HG03521 (cell line): Measurements from ENCODE around the gene LTN1.
A peak's percentile ranks its signal among the peaks of the same experiment; 100 is the strongest.
"Not testable (repeated sequence)": the region's sequence is repeated elsewhere in the genome, so short reads cannot be mapped to it uniquely, and the experiment has no call there.

Experiments
- ATAC-seq: cut with Tn5 transposase; IDR thresholded peaks from one replicate; pipeline ENCODE4 v1.9.1; 2021; ENCODE audit warnings: mild to moderate bottlenecking, moderate library complexity; ENCODE audit not compliant: unreplicated experiment

LTN1 gene

GRCh38 chr21:28992526-28993292 is at the start of gene LTN1:
Gene LTN1, minus strand, starts transcription at chr21:28992877. Its CDS starts 72 bp downstream, at chr21:28992805.
- peak; percentile 98 for ATAC-seq

- no peak for ATAC-seq
Observed at GRCh38 chr21:29034678-29035077, 42.0 kb upstream of the LTN1 start.

- ATAC-seq, result no peak
Observed at GRCh38 chr21:29033871-29034270, 41.2 kb upstream of the LTN1 start.

GRCh38 chr21:29033301-29033700 is 40.6 kb upstream of the LTN1 start:
- no peak for ATAC-seq

- no peak for ATAC-seq
Observed at GRCh38 chr21:29030909-29031308, 38.2 kb upstream of the LTN1 start.

GRCh38 chr21:29029524-29029923 is 36.8 kb upstream of the LTN1 start:
- ATAC-seq, result no peak

GRCh38 chr21:29025328-29025713 is 32.6 kb upstream of the LTN1 start:
- ATAC-seq, result no peak

GRCh38 chr21:29024474-29025327 is 32.0 kb upstream of the LTN1 start, which contains the start of gene USP16:
Gene USP16, plus strand, starts transcription at chr21:29024668. Its CDS starts 3,246 bp downstream, at chr21:29027914.
- peak; percentile 97 for ATAC-seq

- ATAC-seq, result no peak
Observed at GRCh38 chr21:29022166-29022565, 29.5 kb upstream of the LTN1 start.

- no peak for ATAC-seq
Observed at GRCh38 chr21:29018540-29018939, 25.9 kb upstream of the LTN1 start.

- no peak for ATAC-seq
Observed at GRCh38 chr21:29017639-29018237, 25.1 kb upstream of the LTN1 start.

GRCh38 chr21:29011236-29011635 is 18.6 kb upstream of the LTN1 start:
- ATAC-seq, result not testable (repeated sequence)

GRCh38 chr21:29008367-29008766 is 15.7 kb upstream of the LTN1 start:
- no peak for ATAC-seq

GRCh38 chr21:29007810-29008209 is 15.1 kb upstream of the LTN1 start:
- no peak for ATAC-seq

GRCh38 chr21:29007135-29007534 is 14.5 kb upstream of the LTN1 start:
- ATAC-seq, result no peak

- ATAC-seq, result no peak
Observed at GRCh38 chr21:29005696-29006095, 13.0 kb upstream of the LTN1 start.

- peak; percentile 99 for ATAC-seq
Observed at GRCh38 chr21:29002442-29003144, 9.9 kb upstream of the LTN1 start.

GRCh38 chr21:28993293-28993629 is 584 bp upstream of the LTN1 start:
- ATAC-seq, result no peak

- ATAC-seq, result peak; percentile 0
Observed at GRCh38 chr21:28991861-28992525, 684 bp downstream of the LTN1 start.

GRCh38 chr21:28988146-28988545 is 4.5 kb downstream of the LTN1 start:
- not testable (repeated sequence) for ATAC-seq
